GM06990 (cell line): ENCODE data around the gene SLC41A2.

Experiments
- DNase-seq: peaks from one replicate; pipeline ENCODE4 v3.0.0-alpha.2; 2011; ENCODE audit not compliant: insufficient read length; ENCODE audit errors: extremely low read depth
- H3K27me3 ChIP-seq: replicated peaks from 2 replicates; pipeline ENCODE4 v1.6.0; 2011; ENCODE audit warnings: low read length; ENCODE audit not compliant: control insufficient read depth, insufficient read depth
- H3K36me3 ChIP-seq: 2 replicates; pipeline ENCODE4 v1.5.1; 2011; ENCODE audit warnings: low read length; ENCODE audit not compliant: control insufficient read depth, insufficient read depth
- H3K4me3 ChIP-seq: replicated peaks from 2 replicates; pipeline ENCODE4 v1.5.1; 2011; ENCODE audit warnings: low read depth, mild to moderate bottlenecking, control low read depth, low read length
- TF ChIP-seq, protein P1 (sequence below): IDR thresholded peaks from 2 replicates; pipeline ENCODE4 v1.5.1; 2011; ENCODE audit warnings: low read length, control low read depth, mild to moderate bottlenecking, inconsistent platforms; ENCODE audit not compliant: insufficient read depth, poor library complexity, severe bottlenecking

SLC41A2 gene

GRCh38 chr12:104958001-104958804 lies at the start of gene SLC41A2:
SLC41A2 (minus strand) TSS chr12:104958290; CDS start chr12:104928527, 29,763 bp downstream.
- TF ChIP-seq, protein P1, sequence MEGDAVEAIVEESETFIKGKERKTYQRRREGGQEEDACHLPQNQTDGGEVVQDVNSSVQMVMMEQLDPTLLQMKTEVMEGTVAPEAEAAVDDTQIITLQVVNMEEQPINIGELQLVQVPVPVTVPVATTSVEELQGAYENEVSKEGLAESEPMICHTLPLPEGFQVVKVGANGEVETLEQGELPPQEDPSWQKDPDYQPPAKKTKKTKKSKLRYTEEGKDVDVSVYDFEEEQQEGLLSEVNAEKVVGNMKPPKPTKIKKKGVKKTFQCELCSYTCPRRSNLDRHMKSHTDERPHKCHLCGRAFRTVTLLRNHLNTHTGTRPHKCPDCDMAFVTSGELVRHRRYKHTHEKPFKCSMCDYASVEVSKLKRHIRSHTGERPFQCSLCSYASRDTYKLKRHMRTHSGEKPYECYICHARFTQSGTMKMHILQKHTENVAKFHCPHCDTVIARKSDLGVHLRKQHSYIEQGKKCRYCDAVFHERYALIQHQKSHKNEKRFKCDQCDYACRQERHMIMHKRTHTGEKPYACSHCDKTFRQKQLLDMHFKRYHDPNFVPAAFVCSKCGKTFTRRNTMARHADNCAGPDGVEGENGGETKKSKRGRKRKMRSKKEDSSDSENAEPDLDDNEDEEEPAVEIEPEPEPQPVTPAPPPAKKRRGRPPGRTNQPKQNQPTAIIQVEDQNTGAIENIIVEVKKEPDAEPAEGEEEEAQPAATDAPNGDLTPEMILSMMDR: no peak
- no peaks in the 10 kb centered on the region for H3K27me3 ChIP-seq

GRCh38 chr12:105001476-105001875 lies 43.4 kb upstream of the SLC41A2 start:
- TF ChIP-seq, protein P1: no peak
- H3K36me3 ChIP-seq: peaks cover 15% of the 10 kb centered on the region

More at GRCh38 chr12:104958001-104958804, at the start of gene SLC41A2:
- Histone ChIP-seq H3K36me3 (no peaks in the 10 kb centered on the region), H3K4me3 (peak within 1 kb of the TSS; percentile 94)
- DNase-seq: peak; percentile 89

DNA sequence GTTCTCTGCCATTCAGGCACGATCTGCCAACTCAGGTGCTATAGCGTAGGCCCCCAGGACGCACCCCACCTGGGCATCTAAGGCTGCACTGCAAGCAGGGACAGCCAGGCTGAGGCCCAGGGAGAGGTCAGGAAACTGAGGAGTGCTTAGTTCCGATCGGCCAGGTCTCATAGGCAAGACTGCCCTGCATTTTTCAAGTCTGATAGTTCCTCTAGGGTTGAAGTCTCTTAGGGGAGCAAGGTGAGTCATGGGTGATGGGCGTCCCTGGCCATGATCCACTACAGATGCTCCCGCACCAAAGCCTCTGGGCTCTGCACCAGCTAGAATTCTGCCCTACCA lies 41.2 kb upstream of the SLC41A2 start:
- H3K36me3 ChIP-seq: peaks cover 19% of the 10 kb centered on the region
- no peak overlapping the region for H3K4me3 ChIP-seq
- H3K27me3 ChIP-seq: no peaks in the 10 kb centered on the region
- no peak for DNase-seq
- TF ChIP-seq, protein P1: no peak

More at GRCh38 chr12:105001476-105001875, 43.4 kb upstream of the SLC41A2 start:
- Histone ChIP-seq H3K4me3 (no peak overlapping the region), H3K27me3 (no peaks in the 10 kb centered on the region)
- DNase-seq: no peak

GRCh38 chr12:104998423-104999346 lies 40.6 kb upstream of the SLC41A2 start:
- Histone ChIP-seq H3K36me3 (peaks cover 19% of the 10 kb centered on the region), H3K4me3 (no peak overlapping the region), H3K27me3 (no peaks in the 10 kb centered on the region)
- TF ChIP-seq, protein P1: no peak
- DNase-seq: no peak

DNA sequence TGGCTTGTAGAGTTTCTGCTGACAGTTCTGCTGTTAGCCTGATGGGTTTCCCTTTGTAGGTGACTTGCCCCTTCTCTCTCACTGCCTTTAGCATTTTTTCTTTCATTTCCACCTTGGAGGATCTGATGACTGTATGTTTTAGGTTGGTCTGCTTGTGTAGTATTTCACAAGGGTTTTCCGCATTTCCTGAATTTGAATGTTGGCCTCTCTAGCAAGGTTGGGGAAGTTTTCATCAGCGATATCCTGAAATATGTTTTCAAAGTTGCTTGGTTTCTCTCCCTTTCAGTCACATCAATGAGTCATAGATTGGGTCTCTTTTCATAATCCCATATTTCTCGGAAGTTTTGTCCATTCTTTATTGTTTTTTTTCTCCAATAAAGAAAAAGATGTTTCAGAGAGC lies 39.5 kb upstream of the SLC41A2 start:
- H3K4me3 ChIP-seq: no peak overlapping the region
- no peak for DNase-seq
- TF ChIP-seq, protein P1: no peak
- H3K36me3 ChIP-seq: peaks cover 21% of the 10 kb centered on the region
- no peaks in the 10 kb centered on the region for H3K27me3 ChIP-seq
